HEK293 (cell line): ENCODE measurements around the gene KREMEN1.

ENCODE experiments used
- CTCF ChIA-PET: fragments of 350-600 bp; formaldehyde crosslinking; extraction: SDS; loops from one replicate; lab custom pipeline; 2021; ENCODE audit warnings: antibody characterized with exemption; lab: Yijun Ruan, JAX
- POLR2A ChIA-PET: fragments of 300-600 bp; formaldehyde crosslinking; extraction: SDS; loops from one replicate; lab custom pipeline; 2020; ENCODE audit warnings: antibody characterized with exemption, inconsistent platforms; lab: Yijun Ruan, JAX
- H3K27ac ChIP-seq: fragments of 200-500 bp; sonication (Bioruptor generic); 2 replicates; pipeline ENCODE4 v1.5.1; 2014; ENCODE audit warnings: low read depth, low read length, control low read depth, inconsistent platforms; ENCODE audit errors: extremely low read depth
- H3K36me3 ChIP-seq, 2 experiments: fragments of 200-500 bp in 1 of 2; sonication (Bioruptor generic) in 1 of 2; 1 replicate in 1 of 2; 2 replicates in 1 of 2; pipeline ENCODE4 v1.5.1; 2014 to 2017; ENCODE audit warnings: inconsistent platforms in 2 of 2, low read length in 2 of 2; ENCODE audit not compliant: control insufficient read depth in 2 of 2, insufficient read depth in 1 of 2
- H3K4me1 ChIP-seq: fragments of 200-500 bp; sonication (Bioruptor generic); 2 replicates; pipeline ENCODE4 v1.5.1; 2014; ENCODE audit warnings: mild to moderate bottlenecking, low read length, inconsistent platforms; ENCODE audit not compliant: control insufficient read depth, insufficient read depth
- H3K4me3 ChIP-seq: 2 replicates; pipeline ENCODE4 v1.5.1; 2011; ENCODE audit warnings: low read depth, mild to moderate bottlenecking, control low read depth, low read length, moderate library complexity
- H3K9me3 ChIP-seq: fragments of 200-500 bp; sonication (Bioruptor generic); 2 replicates; pipeline ENCODE4 v1.5.1; 2014; ENCODE audit warnings: low read depth, low read length, inconsistent platforms; ENCODE audit not compliant: control insufficient read depth, insufficient read depth
- GLIS2 ChIP-seq: fragments of 450-650 bp; formaldehyde crosslinking; IDR thresholded peaks from 2 replicates; pipeline ENCODE4 v1.5.1; 2016; ENCODE audit warnings: missing biosample characterization, missing genetic modification characterization
- KLF8 ChIP-seq: fragments of 450-650 bp; formaldehyde crosslinking; IDR thresholded peaks from 2 replicates; pipeline ENCODE4 v1.5.1; 2016; ENCODE audit warnings: missing biosample characterization, missing genetic modification characterization
- ZBTB48 ChIP-seq: fragments of 450-650 bp; formaldehyde crosslinking; IDR thresholded peaks from 2 replicates; pipeline ENCODE4 v1.5.1; 2016; ENCODE audit warnings: missing biosample characterization, missing genetic modification characterization
- ZNF121 ChIP-seq: fragments of 450-650 bp; formaldehyde crosslinking; IDR thresholded peaks from 2 replicates; pipeline ENCODE4 v1.5.1; 2016; ENCODE audit warnings: missing biosample characterization, missing genetic modification characterization
- ZNF514 ChIP-seq: fragments of 450-650 bp; formaldehyde crosslinking; IDR thresholded peaks from 2 replicates; pipeline ENCODE4 v1.5.1; 2016; ENCODE audit warnings: missing biosample characterization, missing genetic modification characterization
- ZNF610 ChIP-seq: fragments of 450-650 bp; formaldehyde crosslinking; IDR thresholded peaks from 2 replicates; pipeline ENCODE4 v1.5.1; 2016; ENCODE audit warnings: missing biosample characterization, missing genetic modification characterization, borderline replicate concordance
- ZNF624 ChIP-seq: fragments of 450-650 bp; formaldehyde crosslinking; IDR thresholded peaks from 2 replicates; pipeline ENCODE4 v1.5.1; 2017; ENCODE audit warnings: missing biosample characterization, missing genetic modification characterization
- ZNF660 ChIP-seq: fragments of 450-650 bp; IDR thresholded peaks from 2 replicates; pipeline ENCODE4 v1.5.1; 2018; ENCODE audit warnings: missing biosample characterization, mild to moderate bottlenecking, missing genetic modification characterization
- ZNF701 ChIP-seq: fragments of 450-650 bp; formaldehyde crosslinking; IDR thresholded peaks from 2 replicates; pipeline ENCODE4 v1.5.1; 2016; ENCODE audit warnings: missing biosample characterization, missing genetic modification characterization
- ZSCAN23 ChIP-seq: fragments of 450-650 bp; formaldehyde crosslinking; IDR thresholded peaks from 2 replicates; pipeline ENCODE4 v1.5.1; 2016; ENCODE audit warnings: missing biosample characterization, missing genetic modification characterization
- ZSCAN30 ChIP-seq: fragments of 450-650 bp; IDR thresholded peaks from 2 replicates; pipeline ENCODE4 v1.5.1; 2018; ENCODE audit warnings: missing biosample characterization, mild to moderate bottlenecking, missing genetic modification characterization, moderate library complexity
- TF ChIP-seq, protein P1 (sequence below): fragments of 450-650 bp; IDR thresholded peaks from 2 replicates; pipeline ENCODE4 v1.5.1; 2018; ENCODE audit warnings: missing biosample characterization, missing genetic modification characterization
- TF ChIP-seq, protein P2 (sequence below): fragments of 450-650 bp; formaldehyde crosslinking; IDR thresholded peaks from 2 replicates; pipeline ENCODE4 v1.5.1; 2017; ENCODE audit warnings: missing biosample characterization, missing genetic modification characterization
- TF ChIP-seq, protein P3 (sequence below): fragments of 450-650 bp; formaldehyde crosslinking; IDR thresholded peaks from 2 replicates; pipeline ENCODE4 v1.5.1; 2016; ENCODE audit warnings: missing biosample characterization, missing genetic modification characterization
- TF ChIP-seq, protein P4 (sequence below): fragments of 450-650 bp; formaldehyde crosslinking; IDR thresholded peaks from 2 replicates; pipeline ENCODE4; 2016; ENCODE audit warnings: missing biosample characterization, missing genetic modification characterization
- TF ChIP-seq, protein P5 (sequence below): fragments of 450-650 bp; formaldehyde crosslinking; IDR thresholded peaks from 2 replicates; pipeline ENCODE4 v1.5.1; 2017; ENCODE audit warnings: missing biosample characterization, missing genetic modification characterization
- TF ChIP-seq, protein P6 (sequence below): fragments of 450-650 bp; formaldehyde crosslinking; IDR thresholded peaks from 2 replicates; pipeline ENCODE4 v1.5.1; 2016; ENCODE audit warnings: missing biosample characterization, missing genetic modification characterization

KREMEN1 gene

DNA sequence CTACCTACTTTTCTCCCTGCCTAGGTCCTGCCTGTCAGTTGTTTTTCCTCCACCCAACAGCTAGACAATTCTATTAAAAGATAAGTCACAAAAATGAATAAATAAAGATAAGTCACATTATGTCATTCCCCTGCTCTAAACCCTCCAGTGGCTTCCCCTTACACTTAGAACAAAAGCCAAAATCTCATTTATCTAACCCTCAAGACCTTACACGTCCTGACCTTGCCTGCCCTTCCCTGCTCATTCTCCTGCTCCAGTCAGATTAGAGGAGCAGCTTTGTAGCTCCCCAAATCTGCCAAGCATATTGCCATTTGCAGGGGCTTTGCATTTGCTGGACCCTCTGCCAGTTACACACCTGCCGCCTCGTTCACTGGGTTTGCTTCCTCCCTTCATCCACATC, 16.7 kb downstream of the KREMEN1 start (continued):
- no peak for TF ChIP-seq GLIS2
- TF ChIP-seq, protein P1, sequence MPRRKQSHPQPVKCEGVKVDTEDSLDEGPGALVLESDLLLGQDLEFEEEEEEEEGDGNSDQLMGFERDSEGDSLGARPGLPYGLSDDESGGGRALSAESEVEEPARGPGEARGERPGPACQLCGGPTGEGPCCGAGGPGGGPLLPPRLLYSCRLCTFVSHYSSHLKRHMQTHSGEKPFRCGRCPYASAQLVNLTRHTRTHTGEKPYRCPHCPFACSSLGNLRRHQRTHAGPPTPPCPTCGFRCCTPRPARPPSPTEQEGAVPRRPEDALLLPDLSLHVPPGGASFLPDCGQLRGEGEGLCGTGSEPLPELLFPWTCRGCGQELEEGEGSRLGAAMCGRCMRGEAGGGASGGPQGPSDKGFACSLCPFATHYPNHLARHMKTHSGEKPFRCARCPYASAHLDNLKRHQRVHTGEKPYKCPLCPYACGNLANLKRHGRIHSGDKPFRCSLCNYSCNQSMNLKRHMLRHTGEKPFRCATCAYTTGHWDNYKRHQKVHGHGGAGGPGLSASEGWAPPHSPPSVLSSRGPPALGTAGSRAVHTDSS (tag by site-specific recombination): no peak
- TF ChIP-seq ZNF701 (tag by site-specific recombination): no peak
- no peak for TF ChIP-seq ZNF121 (tag by site-specific recombination)
- TF ChIP-seq ZNF660 (tag by site-specific recombination): no peak
- no peak for TF ChIP-seq ZSCAN30 (tag by site-specific recombination)

DNA sequence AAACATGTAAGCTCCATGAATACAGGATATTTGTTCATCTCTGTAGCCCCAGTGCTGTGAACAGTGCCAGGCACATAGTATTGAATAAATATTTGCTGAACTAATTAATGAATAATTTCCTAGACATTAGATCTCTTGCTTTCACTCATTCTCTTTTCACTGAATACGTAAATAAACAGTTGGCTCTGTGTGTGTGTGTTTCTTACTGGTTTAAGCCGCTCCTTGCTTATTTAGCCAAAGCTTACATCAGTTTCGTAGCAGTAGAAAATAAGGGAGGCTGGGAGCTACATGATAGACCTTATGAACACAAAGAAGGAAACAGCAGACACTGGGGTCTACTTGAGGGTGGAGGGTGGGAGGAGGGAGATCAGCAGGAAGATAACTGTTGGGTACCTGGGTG, 17.2 kb downstream of the KREMEN1 start:
- Histone ChIP-seq H3K27ac (no peak overlapping the region), H3K9me3 (no peaks in the 10 kb centered on the region), H3K36me3 (peaks cover 0 to 3% of the 10 kb centered on the region in 2 experiments; a peak in 1 of 3 replicates), H3K4me1 (peaks cover 3% of the 10 kb centered on the region; the same call in 1 of the 2 replicates), H3K4me3 (no peak overlapping the region)
- ChIA-PET CTCF (interaction anchor here (3.2 kb wide), 1 partner anchor 64 kb away, joined by 14 read pairs; no protein-coding TSS in a partner anchor), POLR2A (no interaction called here)
- TF ChIP-seq KLF8 (tag by site-specific recombination) (no peak), ZNF121 (tag by site-specific recombination) (no peak), ZBTB48 (tag by site-specific recombination) (no peak), ZNF514 (no peak)
- TF ChIP-seq, protein P2, sequence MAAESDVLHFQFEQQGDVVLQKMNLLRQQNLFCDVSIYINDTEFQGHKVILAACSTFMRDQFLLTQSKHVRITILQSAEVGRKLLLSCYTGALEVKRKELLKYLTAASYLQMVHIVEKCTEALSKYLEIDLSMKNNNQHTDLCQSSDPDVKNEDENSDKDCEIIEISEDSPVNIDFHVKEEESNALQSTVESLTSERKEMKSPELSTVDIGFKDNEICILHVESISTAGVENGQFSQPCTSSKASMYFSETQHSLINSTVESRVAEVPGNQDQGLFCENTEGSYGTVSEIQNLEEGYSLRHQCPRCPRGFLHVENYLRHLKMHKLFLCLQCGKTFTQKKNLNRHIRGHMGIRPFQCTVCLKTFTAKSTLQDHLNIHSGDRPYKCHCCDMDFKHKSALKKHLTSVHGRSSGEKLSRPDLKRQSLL (tag by site-specific recombination): no peak

DNA sequence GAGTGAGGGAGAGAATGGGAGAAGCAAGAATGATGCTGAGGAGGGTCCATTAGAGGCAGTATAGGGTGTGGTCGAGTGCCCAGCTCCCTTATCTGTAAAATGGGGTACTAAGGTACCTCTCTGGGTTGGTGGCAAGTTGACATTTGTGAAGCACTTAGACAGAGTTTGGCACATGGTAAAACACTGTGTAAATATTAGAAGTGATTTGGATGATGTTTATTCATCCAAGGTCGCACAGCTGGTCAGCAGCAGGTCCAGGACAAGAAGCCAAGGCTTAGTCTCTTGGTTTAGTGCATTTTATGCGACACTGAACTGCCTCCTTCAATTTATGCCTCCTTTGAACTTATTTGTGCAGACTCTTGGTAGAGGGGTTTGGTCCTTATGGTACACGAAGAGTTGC, 19.4 kb downstream of the KREMEN1 start:
- no peak overlapping the region for H3K4me3 ChIP-seq
- H3K9me3 ChIP-seq: no peaks in the 10 kb centered on the region
- no peak overlapping the region for H3K27ac ChIP-seq
- CTCF ChIA-PET: interaction anchor here (1.3 kb wide), 1 partner anchor 62 kb away, joined by 5 read pairs; no protein-coding TSS in a partner anchor
- H3K36me3 ChIP-seq: peaks cover 0 to 9% of the 10 kb centered on the region in 2 experiments; a peak in 1 of 3 replicates
- TF ChIP-seq, protein P3, sequence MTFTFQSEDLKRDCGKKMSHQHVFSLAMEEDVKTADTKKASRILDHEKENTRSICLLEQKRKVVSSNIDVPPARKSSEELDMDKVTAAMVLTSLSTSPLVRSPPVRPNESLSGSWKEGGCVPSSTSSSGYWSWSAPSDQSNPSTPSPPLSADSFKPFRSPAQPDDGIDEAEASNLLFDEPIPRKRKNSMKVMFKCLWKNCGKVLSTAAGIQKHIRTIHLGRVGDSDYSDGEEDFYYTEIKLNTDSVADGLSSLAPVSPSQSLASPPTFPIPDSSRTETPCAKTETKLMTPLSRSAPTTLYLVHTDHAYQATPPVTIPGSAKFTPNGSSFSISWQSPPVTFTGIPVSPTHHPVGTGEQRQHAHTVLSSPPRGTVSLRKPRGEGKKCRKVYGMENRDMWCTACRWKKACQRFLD (tag by site-specific recombination): no peak
- TF ChIP-seq ZNF624 (tag by site-specific recombination) (no peak), ZSCAN23 (tag by site-specific recombination) (no peak), ZNF610 (tag by site-specific recombination) (no peak)
- TF ChIP-seq, protein P4, sequence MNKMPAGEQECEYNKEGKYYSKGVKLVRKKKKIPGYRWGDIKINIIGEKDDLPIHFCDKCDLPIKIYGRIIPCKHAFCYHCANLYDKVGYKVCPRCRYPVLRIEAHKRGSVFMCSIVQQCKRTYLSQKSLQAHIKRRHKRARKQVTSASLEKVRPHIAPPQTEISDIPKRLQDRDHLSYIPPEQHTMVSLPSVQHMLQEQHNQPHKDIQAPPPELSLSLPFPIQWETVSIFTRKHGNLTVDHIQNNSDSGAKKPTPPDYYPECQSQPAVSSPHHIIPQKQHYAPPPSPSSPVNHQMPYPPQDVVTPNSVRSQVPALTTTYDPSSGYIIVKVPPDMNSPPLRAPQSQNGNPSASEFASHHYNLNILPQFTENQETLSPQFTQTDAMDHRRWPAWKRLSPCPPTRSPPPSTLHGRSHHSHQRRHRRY (tag by site-specific recombination): no peak
- TF ChIP-seq, protein P5, sequence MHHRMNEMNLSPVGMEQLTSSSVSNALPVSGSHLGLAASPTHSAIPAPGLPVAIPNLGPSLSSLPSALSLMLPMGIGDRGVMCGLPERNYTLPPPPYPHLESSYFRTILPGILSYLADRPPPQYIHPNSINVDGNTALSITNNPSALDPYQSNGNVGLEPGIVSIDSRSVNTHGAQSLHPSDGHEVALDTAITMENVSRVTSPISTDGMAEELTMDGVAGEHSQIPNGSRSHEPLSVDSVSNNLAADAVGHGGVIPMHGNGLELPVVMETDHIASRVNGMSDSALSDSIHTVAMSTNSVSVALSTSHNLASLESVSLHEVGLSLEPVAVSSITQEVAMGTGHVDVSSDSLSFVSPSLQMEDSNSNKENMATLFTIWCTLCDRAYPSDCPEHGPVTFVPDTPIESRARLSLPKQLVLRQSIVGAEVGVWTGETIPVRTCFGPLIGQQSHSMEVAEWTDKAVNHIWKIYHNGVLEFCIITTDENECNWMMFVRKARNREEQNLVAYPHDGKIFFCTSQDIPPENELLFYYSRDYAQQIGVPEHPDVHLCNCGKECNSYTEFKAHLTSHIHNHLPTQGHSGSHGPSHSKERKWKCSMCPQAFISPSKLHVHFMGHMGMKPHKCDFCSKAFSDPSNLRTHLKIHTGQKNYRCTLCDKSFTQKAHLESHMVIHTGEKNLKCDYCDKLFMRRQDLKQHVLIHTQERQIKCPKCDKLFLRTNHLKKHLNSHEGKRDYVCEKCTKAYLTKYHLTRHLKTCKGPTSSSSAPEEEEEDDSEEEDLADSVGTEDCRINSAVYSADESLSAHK (tag by site-specific recombination): no peak
- TF ChIP-seq, protein P6, sequence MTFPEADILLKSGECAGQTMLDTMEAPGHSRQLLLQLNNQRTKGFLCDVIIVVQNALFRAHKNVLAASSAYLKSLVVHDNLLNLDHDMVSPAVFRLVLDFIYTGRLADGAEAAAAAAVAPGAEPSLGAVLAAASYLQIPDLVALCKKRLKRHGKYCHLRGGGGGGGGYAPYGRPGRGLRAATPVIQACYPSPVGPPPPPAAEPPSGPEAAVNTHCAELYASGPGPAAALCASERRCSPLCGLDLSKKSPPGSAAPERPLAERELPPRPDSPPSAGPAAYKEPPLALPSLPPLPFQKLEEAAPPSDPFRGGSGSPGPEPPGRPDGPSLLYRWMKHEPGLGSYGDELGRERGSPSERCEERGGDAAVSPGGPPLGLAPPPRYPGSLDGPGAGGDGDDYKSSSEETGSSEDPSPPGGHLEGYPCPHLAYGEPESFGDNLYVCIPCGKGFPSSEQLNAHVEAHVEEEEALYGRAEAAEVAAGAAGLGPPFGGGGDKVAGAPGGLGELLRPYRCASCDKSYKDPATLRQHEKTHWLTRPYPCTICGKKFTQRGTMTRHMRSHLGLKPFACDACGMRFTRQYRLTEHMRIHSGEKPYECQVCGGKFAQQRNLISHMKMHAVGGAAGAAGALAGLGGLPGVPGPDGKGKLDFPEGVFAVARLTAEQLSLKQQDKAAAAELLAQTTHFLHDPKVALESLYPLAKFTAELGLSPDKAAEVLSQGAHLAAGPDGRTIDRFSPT (tag by site-specific recombination): no peak
- TF ChIP-seq, all 188 proteins: peak for 0
- POLR2A ChIA-PET: no interaction called here
- H3K4me1 ChIP-seq: peaks cover 3% of the 10 kb centered on the region; the same call in 1 of the 2 replicates
